Liver (tissue), 3 donors: Measurements from ENCODE around the gene EML2.

Experiments
- TAF1 ChIP-seq: conservative IDR thresholded peaks from 2 replicates; pipeline ENCODE4 v1.6.1; 2016; ENCODE audit warnings: antibody characterized with exemption, mild to moderate bottlenecking
- YY1 ChIP-seq: IDR thresholded peaks from 2 replicates; pipeline ENCODE4 v1.6.1; 2016; ENCODE audit warnings: antibody characterized with exemption, mild to moderate bottlenecking
- TF ChIP-seq, protein P1 (sequence below): fragments of 150-350 bp; IDR thresholded peaks from 2 replicates; pipeline ENCODE4 v1.5.1; 2017; ENCODE audit warnings: improper control_type of control experiment, low read depth, low read length; ENCODE audit not compliant: missing input control
- donor health status: healthy.
- donor health status: healthy.

DNA sequence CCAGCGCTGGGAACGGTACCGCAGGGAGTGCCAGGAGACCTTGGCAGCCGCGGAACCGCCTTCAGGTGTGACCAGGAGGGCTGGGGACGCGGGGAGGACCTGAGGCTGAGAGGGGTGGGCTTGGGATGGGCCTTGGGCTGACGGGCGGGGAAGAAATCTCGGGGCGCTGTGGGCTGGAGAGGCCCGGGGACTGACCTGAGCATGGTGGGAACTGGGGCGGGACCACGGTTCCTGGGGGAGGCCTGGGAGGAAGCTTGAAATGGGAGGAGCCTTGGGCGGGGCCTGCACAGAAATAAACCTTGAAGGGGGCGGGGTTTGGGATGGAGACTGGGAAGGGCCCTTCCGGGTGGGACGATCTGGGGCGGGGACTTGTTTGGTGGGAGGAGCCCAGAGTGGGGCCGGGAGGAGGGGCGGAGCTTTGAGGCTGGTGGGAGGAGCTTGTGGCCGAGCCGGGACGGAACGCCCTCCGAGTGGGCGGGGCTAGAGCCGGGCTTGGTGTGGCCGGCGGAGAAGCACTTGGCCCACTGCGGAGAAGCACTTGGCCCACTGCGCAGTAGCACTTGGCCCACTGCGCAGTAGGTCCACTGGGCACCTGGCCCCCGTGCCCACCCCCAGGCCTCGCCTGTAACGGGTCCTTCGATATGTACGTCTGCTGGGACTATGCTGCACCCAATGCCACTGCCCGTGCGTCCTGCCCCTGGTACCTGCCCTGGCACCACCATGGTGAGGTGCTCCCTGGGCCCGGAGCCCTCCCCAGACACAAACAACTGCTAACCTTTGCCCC, 31.7 kb upstream of the EML2 start:
- TF ChIP-seq, protein P1, sequence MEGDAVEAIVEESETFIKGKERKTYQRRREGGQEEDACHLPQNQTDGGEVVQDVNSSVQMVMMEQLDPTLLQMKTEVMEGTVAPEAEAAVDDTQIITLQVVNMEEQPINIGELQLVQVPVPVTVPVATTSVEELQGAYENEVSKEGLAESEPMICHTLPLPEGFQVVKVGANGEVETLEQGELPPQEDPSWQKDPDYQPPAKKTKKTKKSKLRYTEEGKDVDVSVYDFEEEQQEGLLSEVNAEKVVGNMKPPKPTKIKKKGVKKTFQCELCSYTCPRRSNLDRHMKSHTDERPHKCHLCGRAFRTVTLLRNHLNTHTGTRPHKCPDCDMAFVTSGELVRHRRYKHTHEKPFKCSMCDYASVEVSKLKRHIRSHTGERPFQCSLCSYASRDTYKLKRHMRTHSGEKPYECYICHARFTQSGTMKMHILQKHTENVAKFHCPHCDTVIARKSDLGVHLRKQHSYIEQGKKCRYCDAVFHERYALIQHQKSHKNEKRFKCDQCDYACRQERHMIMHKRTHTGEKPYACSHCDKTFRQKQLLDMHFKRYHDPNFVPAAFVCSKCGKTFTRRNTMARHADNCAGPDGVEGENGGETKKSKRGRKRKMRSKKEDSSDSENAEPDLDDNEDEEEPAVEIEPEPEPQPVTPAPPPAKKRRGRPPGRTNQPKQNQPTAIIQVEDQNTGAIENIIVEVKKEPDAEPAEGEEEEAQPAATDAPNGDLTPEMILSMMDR = no peak
- TF ChIP-seq TAF1 = no peak
- no peak for TF ChIP-seq YY1
